K562 (cell line): Measurements from ENCODE around the gene PLOD1. TPM values are rescaled to one million over a fixed set of nuclear protein-coding genes. Genes with fewer than 3 reads are reported as not detected.

Experiments used
- ETS2 ChIP-seq: IDR thresholded peaks from 2 replicates; pipeline ENCODE4 v1.6.1; 2016; ENCODE audit warnings: borderline replicate concordance, missing genetic modification characterization, mild to moderate bottlenecking, moderate library complexity, missing compliant biosample characterization; ENCODE audit not compliant: poor library complexity, severe bottlenecking
- FOXM1 ChIP-seq, 2 experiments: fragments of 450-650 bp in 1 of 2; sonication (generic) in 1 of 2; formaldehyde crosslinking in 1 of 2; IDR thresholded peaks; 2 replicates each; pipeline versions ENCODE4 v1.6.1 to v1.9.0; 2017 to 2022; ENCODE audit warnings: low read depth in 2 of 2, mild to moderate bottlenecking in 2 of 2, missing genetic modification reagents in 1 of 2, moderate library complexity in 1 of 2
- HES1 ChIP-seq: fragments of 450-650 bp; IDR thresholded peaks from 2 replicates; pipeline ENCODE4 v1.6.1; 2016; ENCODE audit warnings: low read depth, mild to moderate bottlenecking, moderate library complexity
- NCOA6 ChIP-seq: fragments of 450-650 bp; IDR thresholded peaks from 2 replicates; pipeline ENCODE4 v1.6.1; 2017; ENCODE audit warnings: mild to moderate bottlenecking
- NR0B1 ChIP-seq: fragments of 450-650 bp; IDR thresholded peaks from one replicate; pipeline ENCODE4 v1.6.1; 2018; ENCODE audit warnings: mild to moderate bottlenecking, moderate library complexity; ENCODE audit not compliant: partially characterized antibody
- NUFIP1 ChIP-seq: fragments of 450-650 bp; IDR thresholded peaks from 2 replicates; pipeline ENCODE4 v1.6.1; 2018; ENCODE audit not compliant: partially characterized antibody
- POLR2G ChIP-seq: fragments of 200-400 bp; formaldehyde crosslinking; IDR thresholded peaks from 2 replicates; pipeline ENCODE4 v1.6.1; 2017; ENCODE audit warnings: low read depth, mild to moderate bottlenecking, antibody characterized with exemption, low read length, moderate library complexity
- POLR2H ChIP-seq: IDR thresholded peaks from 2 replicates; pipeline ENCODE4 v1.6.1; 2016; ENCODE audit warnings: missing genetic modification characterization, low read depth, mild to moderate bottlenecking, control low read depth, missing compliant biosample characterization, moderate library complexity
- PREB ChIP-seq: sonication (generic); formaldehyde crosslinking; IDR thresholded peaks from 2 replicates; pipeline ENCODE4 v1.8.1; 2023; ENCODE audit warnings: mild to moderate bottlenecking, missing genetic modification reagents
- RFX5 ChIP-seq: IDR thresholded peaks from 2 replicates; pipeline ENCODE4 v1.6.1; 2011; ENCODE audit warnings: low read depth, mild to moderate bottlenecking, improper control_type of control experiment, low read length
- SMAD4 ChIP-seq: fragments of 250-450 bp; sonication (Bioruptor Pico); conservative IDR thresholded peaks from 2 replicates; pipeline ENCODE4 v1.8.0; 2021; ENCODE audit warnings: inconsistent platforms, mild to moderate bottlenecking, moderate library complexity
- SP2 ChIP-seq: IDR thresholded peaks from 2 replicates; pipeline ENCODE4 v1.6.1; 2011; ENCODE audit warnings: mild to moderate bottlenecking, low read depth, low read length, moderate library complexity; ENCODE audit not compliant: poor library complexity, severe bottlenecking; ENCODE audit errors: extremely low read depth
- YY1 ChIP-seq, 3 experiments: IDR thresholded peaks; 2 replicates each; pipeline ENCODE4 v1.6.1; 2011; ENCODE audit warnings: low read length in 2 of 3, mild to moderate bottlenecking in 2 of 3, moderate library complexity in 2 of 3, borderline replicate concordance in 1 of 3, control low read depth in 1 of 3, low read depth in 1 of 3; ENCODE audit not compliant: insufficient read depth in 3 of 3, insufficient replicate concordance in 2 of 3, control insufficient read depth in 1 of 3, insufficient read length in 1 of 3; ENCODE audit errors: extremely low read depth in 1 of 3
- ZNF354B ChIP-seq: fragments of 250-450 bp; sonication (Bioruptor Pico); IDR thresholded peaks from 2 replicates; pipeline ENCODE4 v1.4.0; 2020
- polyA plus RNA-seq, 8 experiments: library from polyadenylated mRNA; depleted of rRNA in 4 of 8; stranded (reverse) in 5 of 8; unstranded in 3 of 8; fragments of >200 nt; fragmentation: Nextera tagmentation in 2 of 8; fragmentation: Illumina TruSeq in 1 of 8; extraction: Ambion mirVana in 2 of 8; extraction: Trizol in 1 of 8; gene quantifications; 2 replicates each; pipeline versions ENCODE4 v1.2.1 to v1.2.3, GENCODE V29; 2011 to 2014; ENCODE audit warnings: inconsistent platforms in 1 of 8, missing spikeins in 1 of 8
- total RNA-seq, 7 experiments: library from RNA; depleted of rRNA in 6 of 7; stranded (reverse); fragments of >200 nt in 6 of 7; fragmentation: Illumina TruSeq in 2 of 7; extraction: Trizol in 2 of 7; gene quantifications; 2 replicates each; pipeline versions ENCODE4 v1.2.1 to v1.2.3, GENCODE V29; 2011 to 2021; ENCODE audit warnings: low replicate concordance in 1 of 7

Gene PLOD1
- total and polyA plus RNA-seq, 9 of the 15 experiments (the other 6 are each of a cell fraction or from before 2014, with no cell fraction given): 16.6 to 90.8 (median 52.7) TPM

GRCh38 chr1:12015001-12015491, 80.5 kb downstream of the PLOD1 start (continued):
- TF ChIP-seq SP2 (no peak), NCOA6 (no peak), NUFIP1 (peak; percentile 14), ZNF354B (CRISPR knock-in tag) (no peak), NR0B1 (no peak), HES1 (peak; percentile 42), RFX5 (no peak), POLR2H (tag) (peak; percentile 98), POLR2G (no peak), YY1 (IDR thresholded peaks at IDR 0.05; ENCODE audit: borderline replicate concordance in 1 of 3, control insufficient read depth in 1 of 3, extremely low read depth in 1 of 3, insufficient read depth in 3 of 3, insufficient read length in 1 of 3, insufficient replicate concordance in 2 of 3, low read depth in 1 of 3, low read length in 2 of 3) (no peak), SMAD4 (0 out of 2 replicates have a peak, but pooled peaks have one; percentile 53), PREB (no peak), ETS2 (tag) (no peak), FOXM1 (IDR thresholded peaks at IDR 0.05; ENCODE audit: low read depth) (0 out of 2 replicates have a peak, but pooled peaks have one; percentile 0), FOXM1 (CRISPR knock-in tag; IDR thresholded peaks at IDR 0.05; ENCODE audit: low read depth) (no peak)
